Suprapubic skin (tissue), 4 donors: Measurements from ENCODE around the gene RAB20. TPM values are rescaled to one million over a fixed set of nuclear protein-coding genes. Genes with fewer than 3 reads are reported as not detected.

ENCODE experiments used
- DNase-seq, 2 donors: peaks; one replicate each; pipeline ENCODE4 v3.0.0-alpha.2; 2019; ENCODE audit warnings: low spot score in 2 of 2
- H3K27ac ChIP-seq: fragments of 200-600 bp; sonication (generic); one replicate; pipeline ENCODE4 v1.5.1; 2019
- H3K27me3 ChIP-seq: fragments of 200-600 bp; sonication (generic); one replicate; pipeline ENCODE4 v1.5.1; 2019
- H3K36me3 ChIP-seq: fragments of 200-600 bp; sonication (generic); one replicate; pipeline ENCODE4 v1.5.1; 2019
- H3K4me1 ChIP-seq: fragments of 200-600 bp; sonication (generic); one replicate; pipeline ENCODE4 v1.5.1; 2019
- H3K4me3 ChIP-seq: fragments of 200-600 bp; sonication (generic); one replicate; pipeline ENCODE4 v1.5.1; 2019; ENCODE audit warnings: mild to moderate bottlenecking
- H3K9me3 ChIP-seq: fragments of 200-600 bp; sonication (generic); one replicate; pipeline ENCODE4 v1.5.1; 2019
- CTCF ChIP-seq, 2 donors: fragments of 200-600 bp in 1 of 2; fragments of 450-650 bp in 1 of 2; sonication (generic) in 1 of 2; IDR thresholded peaks; one replicate each; pipeline ENCODE4 v1.5.1; 2016 to 2019; ENCODE audit warnings: antibody characterized with exemption in 2 of 2, mild to moderate bottlenecking in 1 of 2, moderate library complexity in 1 of 2
- EP300 ChIP-seq: sonication (generic); formaldehyde crosslinking; IDR thresholded peaks from one replicate; pipeline ENCODE4 v1.6.1; 2017; ENCODE audit warnings: antibody characterized with exemption
- POLR2A ChIP-seq, 2 donors: fragments of 450-650 bp; IDR thresholded peaks; one replicate each; pipeline ENCODE4 v1.6.1; 2017; ENCODE audit warnings: antibody characterized with exemption in 2 of 2, mild to moderate bottlenecking in 2 of 2, moderate library complexity in 2 of 2
- POLR2AphosphoS5 ChIP-seq, 3 donors: sonication (generic); formaldehyde crosslinking; IDR thresholded peaks; one replicate each; pipeline ENCODE4 v1.6.1; 2017; ENCODE audit warnings: antibody characterized with exemption in 3 of 3
- WGBS: methylation state at CpG from one replicate; pipeline ENCODE4 v1.1.5; 2018; 5-methylcytosine and 5-hydroxymethylcytosine counted together
- total RNA-seq, 4 donors: library from RNA; depleted of rRNA; stranded (reverse); fragments of >200 nt; gene quantifications; one replicate each; pipeline ENCODE4 v1.1.0, GENCODE V29; 2016

RAB20 gene
- total RNA-seq, 4 donors from 2014 or later, result 2.0 to 6.7 (median 3.7) TPM

GRCh38 chr13:110505594-110505993, 55.9 kb downstream of the RAB20 start:
- Histone ChIP-seq H3K9me3 (no peaks in the 10 kb centered on the region), H3K27me3 (no peaks in the 10 kb centered on the region), H3K4me3 (no peak overlapping the region), H3K27ac (no peak overlapping the region), H3K36me3 (peaks cover 59% of the 10 kb centered on the region), H3K4me1 (peaks cover 17% of the 10 kb centered on the region)
- TF ChIP-seq POLR2A (IDR thresholded peaks at IDR 0.05) (no peak), EP300 (no peak), POLR2AphosphoS5 (IDR thresholded peaks at IDR 0.05) (no peak), CTCF (IDR thresholded peaks at IDR 0.05) (no peak)
- 92% methylated on average over 4 of the region's 10 CpGs for WGBS
- DNase-seq, result no peak

- Histone ChIP-seq H3K4me3 (no peak overlapping the region), H3K36me3 (peaks cover 52% of the 10 kb centered on the region), H3K4me1 (peaks cover 17% of the 10 kb centered on the region), H3K27ac (no peak overlapping the region), H3K9me3 (no peaks in the 10 kb centered on the region), H3K27me3 (no peaks in the 10 kb centered on the region)
- DNase-seq, result no peak
- WGBS, result 91% methylated on average over 10 of the region's 18 CpGs
- TF ChIP-seq EP300, result no peak
- TF ChIP-seq POLR2AphosphoS5 (IDR thresholded peaks at IDR 0.05), result no peak
- TF ChIP-seq CTCF (IDR thresholded peaks at IDR 0.05), result no peak
These were observed 57.5 kb downstream of the RAB20 start for GRCh38 chr13:110503979-110504499.

GRCh38 chr13:110503037-110503901, 58.3 kb downstream of the RAB20 start:
- H3K9me3 ChIP-seq, result no peaks in the 10 kb centered on the region
- no peaks in the 10 kb centered on the region for H3K27me3 ChIP-seq
- 79% methylated on average over 11 of the region's 20 CpGs for WGBS
- H3K27ac ChIP-seq, result no peak overlapping the region
- no peak overlapping the region for H3K4me3 ChIP-seq
- TF ChIP-seq CTCF (IDR thresholded peaks at IDR 0.05), result no peak
- no peak for TF ChIP-seq POLR2A (IDR thresholded peaks at IDR 0.05)
- TF ChIP-seq POLR2AphosphoS5 (IDR thresholded peaks at IDR 0.05), result no peak
- no peak for TF ChIP-seq EP300
- H3K36me3 ChIP-seq, result peaks cover 57% of the 10 kb centered on the region
- DNase-seq, result no peak
- peaks cover 17% of the 10 kb centered on the region for H3K4me1 ChIP-seq

GRCh38 chr13:110501188-110501587, 60.3 kb downstream of the RAB20 start:
- H3K27me3 ChIP-seq, result no peaks in the 10 kb centered on the region
- no peak overlapping the region for H3K4me3 ChIP-seq
- WGBS, result 94% methylated on average over 8 of the region's 9 CpGs
- H3K4me1 ChIP-seq, result no peaks in the 10 kb centered on the region
- H3K27ac ChIP-seq, result no peak overlapping the region
- TF ChIP-seq POLR2A (IDR thresholded peaks at IDR 0.05) (no peak), POLR2AphosphoS5 (IDR thresholded peaks at IDR 0.05) (no peak), EP300 (no peak), CTCF (IDR thresholded peaks at IDR 0.05) (no peak)
- H3K9me3 ChIP-seq, result no peaks in the 10 kb centered on the region
- DNase-seq, result no peak
- peaks cover 58% of the 10 kb centered on the region for H3K36me3 ChIP-seq

- Histone ChIP-seq H3K4me1 (no peaks in the 10 kb centered on the region), H3K27ac (no peak overlapping the region), H3K9me3 (no peaks in the 10 kb centered on the region), H3K4me3 (no peak overlapping the region), H3K27me3 (no peaks in the 10 kb centered on the region), H3K36me3 (peaks cover 59% of the 10 kb centered on the region)
- DNase-seq, result no peak
- no peak for TF ChIP-seq CTCF (IDR thresholded peaks at IDR 0.05)
- no peak for TF ChIP-seq POLR2AphosphoS5 (IDR thresholded peaks at IDR 0.05)
- 91% methylated on average over 3 of the region's 3 CpGs for WGBS
These were observed 61.2 kb downstream of the RAB20 start for GRCh38 chr13:110500341-110500740.
